Type B pancreatic cell (in vitro differentiated cells): Measurements from ENCODE around the gene IDNK. TPM values are rescaled to one million over a fixed set of nuclear protein-coding genes. Genes with fewer than 3 reads are reported as not detected.

Experiments
- DNase-seq: peaks from one replicate; pipeline ENCODE4 v3.0.0; 2021; ENCODE audit warnings: mixed read lengths; ENCODE audit not compliant: unreplicated experiment; ENCODE audit errors: extremely low spot score
- H3K27ac Mint-ChIP-seq: 2 replicates; pipeline ENCODE4 v1.8.0; 2021; ENCODE audit warnings: mild to moderate bottlenecking, mixed read lengths
- H3K27me3 Mint-ChIP-seq: 2 replicates; pipeline ENCODE4 v1.8.0; 2021; ENCODE audit warnings: mixed read lengths
- H3K36me3 Mint-ChIP-seq: 2 replicates; pipeline ENCODE4 v1.8.0; 2021; ENCODE audit warnings: mixed read lengths
- H3K4me1 Mint-ChIP-seq: one replicate; pipeline ENCODE4 v1.8.0; 2021; ENCODE audit warnings: mixed read lengths; ENCODE audit not compliant: unreplicated experiment
- H3K4me3 Mint-ChIP-seq: 2 replicates; pipeline ENCODE4 v1.8.0; 2021; ENCODE audit warnings: mild to moderate bottlenecking, mixed read lengths
- H3K9me3 Mint-ChIP-seq: 2 replicates; pipeline ENCODE4 v1.8.0; 2021; ENCODE audit warnings: mixed read lengths
- CTCF ChIP-seq: fragments of 200-600 bp; sonication (generic); conservative IDR thresholded peaks from 2 replicates; pipeline ENCODE4 v1.5.0; 2021; ENCODE audit warnings: antibody characterized with exemption, mild to moderate bottlenecking
- total RNA-seq: library from RNA; stranded (reverse); gene quantifications from 2 replicates; pipeline ENCODE4 v1.2.1, GENCODE V29; 2021; ENCODE audit warnings: low replicate concordance

The IDNK gene
- total RNA-seq, 1 donor from 2014 or later, result 4.4 TPM

- H3K4me1 Mint-ChIP-seq, result no peaks in the 10 kb centered on the region
- H3K9me3 Mint-ChIP-seq, result no peaks in the 10 kb centered on the region
- peaks cover 4% of the 10 kb centered on the region for H3K36me3 Mint-ChIP-seq
- TF ChIP-seq CTCF, result no peak
- no peak for DNase-seq
- no peak overlapping the region for H3K4me3 Mint-ChIP-seq
- no peaks in the 10 kb centered on the region for H3K27me3 Mint-ChIP-seq
- no peak overlapping the region for H3K27ac Mint-ChIP-seq
These were observed 13.9 kb downstream of the IDNK start for GRCh38 chr9:83636813-83637212.

- peaks cover 4% of the 10 kb centered on the region for H3K36me3 Mint-ChIP-seq
- H3K4me3 Mint-ChIP-seq, result no peak overlapping the region
- H3K27me3 Mint-ChIP-seq, result no peaks in the 10 kb centered on the region
- no peaks in the 10 kb centered on the region for H3K4me1 Mint-ChIP-seq
- H3K27ac Mint-ChIP-seq, result no peak overlapping the region
- H3K9me3 Mint-ChIP-seq, result no peaks in the 10 kb centered on the region
- TF ChIP-seq CTCF, result no peak
- no peak for DNase-seq
These were observed 14.4 kb downstream of the IDNK start for GRCh38 chr9:83637389-83637788.

- Mint-ChIP-seq H3K27me3 (no peaks in the 10 kb centered on the region), H3K36me3 (no peaks in the 10 kb centered on the region), H3K27ac (no peak overlapping the region), H3K4me3 (no peak overlapping the region), H3K4me1 (peaks cover 5% of the 10 kb centered on the region), H3K9me3 (no peaks in the 10 kb centered on the region)
- DNase-seq, result no peak
- no peak for TF ChIP-seq CTCF
These were observed 16.3 kb downstream of the IDNK start for GRCh38 chr9:83639266-83639665.

- TF ChIP-seq CTCF, result no peak
- peaks cover 3% of the 10 kb centered on the region for H3K36me3 Mint-ChIP-seq
These were observed 19.9 kb downstream of the IDNK start for GRCh38 chr9:83642793-83643192.

GRCh38 chr9:83646500-83647239, 23.7 kb downstream of the IDNK start:
- TF ChIP-seq CTCF, result no peak
- Mint-ChIP-seq H3K27me3 (no peaks in the 10 kb centered on the region), H3K27ac (no peak overlapping the region), H3K4me3 (no peak overlapping the region), H3K4me1 (peaks cover 5% of the 10 kb centered on the region), H3K36me3 (peaks cover 15% of the 10 kb centered on the region), H3K9me3 (peaks cover under 1% of the 10 kb centered on the region)
- DNase-seq, result no peak

More at GRCh38 chr9:83642793-83643192, 19.9 kb downstream of the IDNK start:
- Mint-ChIP-seq H3K27me3 (no peaks in the 10 kb centered on the region), H3K27ac (peak overlapping the region; percentile 19), H3K4me1 (peaks cover 5% of the 10 kb centered on the region), H3K9me3 (no peaks in the 10 kb centered on the region), H3K4me3 (no peak overlapping the region)
- no peak for DNase-seq
